Measurements from ENCODE around the gene SEMA3F.
A peak's percentile ranks its signal among the peaks of the same experiment; 100 is the strongest.

Gene SEMA3F

GRCh38 chr3:50184242-50184978 lies 29.3 kb downstream of the SEMA3F start:
- no peak overlapping the region for H3K27ac ChIP-seq (ENCODE audit: low read depth, low read length)
- no peaks in the 10 kb centered on the region for H3K27me3 ChIP-seq (ENCODE audit: control insufficient read depth, insufficient read depth, low read length)
- H3K4me1 ChIP-seq (ENCODE audit: control insufficient read depth, insufficient read depth, low read length) = no peaks in the 10 kb centered on the region
- no peak overlapping the region for H3K4me3 ChIP-seq (ENCODE audit: low read length)
- H3K9ac ChIP-seq (ENCODE audit: low read length) = no peak overlapping the region
- no peaks in the 10 kb centered on the region for H3K36me3 ChIP-seq (ENCODE audit: control insufficient read depth, insufficient read depth, low read length)

- Histone ChIP-seq H3K27me3 (ENCODE audit: control insufficient read depth, insufficient read depth, low read length) (no peaks in the 10 kb centered on the region), H3K27ac (ENCODE audit: low read depth, low read length) (no peak overlapping the region), H3K36me3 (ENCODE audit: control insufficient read depth, insufficient read depth, low read length) (no peaks in the 10 kb centered on the region), H3K9ac (ENCODE audit: low read length) (no peak overlapping the region), H3K4me3 (ENCODE audit: low read length) (no peak overlapping the region), H3K4me1 (ENCODE audit: control insufficient read depth, insufficient read depth, low read length) (no peaks in the 10 kb centered on the region)
Observed at GRCh38 chr3:50185230-50185629, 30.1 kb downstream of the SEMA3F start.

GRCh38 chr3:50186096-50186495 lies 31.0 kb downstream of the SEMA3F start:
- Histone ChIP-seq H3K4me3 (ENCODE audit: low read length) (no peak overlapping the region), H3K27me3 (ENCODE audit: control insufficient read depth, insufficient read depth, low read length) (no peaks in the 10 kb centered on the region), H3K9ac (ENCODE audit: low read length) (no peak overlapping the region), H3K27ac (ENCODE audit: low read depth, low read length) (no peak overlapping the region), H3K36me3 (ENCODE audit: control insufficient read depth, insufficient read depth, low read length) (no peaks in the 10 kb centered on the region), H3K4me1 (ENCODE audit: control insufficient read depth, insufficient read depth, low read length) (no peaks in the 10 kb centered on the region)

GRCh38 chr3:50187750-50188149 lies 32.6 kb downstream of the SEMA3F start:
- Histone ChIP-seq H3K27ac (ENCODE audit: low read depth, low read length) (no peak overlapping the region), H3K4me1 (ENCODE audit: control insufficient read depth, insufficient read depth, low read length) (no peaks in the 10 kb centered on the region), H3K9ac (ENCODE audit: low read length) (no peak overlapping the region), H3K4me3 (ENCODE audit: low read length) (no peak overlapping the region), H3K36me3 (ENCODE audit: control insufficient read depth, insufficient read depth, low read length) (no peaks in the 10 kb centered on the region), H3K27me3 (ENCODE audit: control insufficient read depth, insufficient read depth, low read length) (no peaks in the 10 kb centered on the region)

GRCh38 chr3:50189274-50189673 lies 34.1 kb downstream of the SEMA3F start:
- H3K36me3 ChIP-seq (ENCODE audit: control insufficient read depth, insufficient read depth, low read length) = no peaks in the 10 kb centered on the region
- no peak overlapping the region for H3K9ac ChIP-seq (ENCODE audit: low read length)
- H3K27me3 ChIP-seq (ENCODE audit: control insufficient read depth, insufficient read depth, low read length) = peaks cover 13% of the 10 kb centered on the region
- H3K4me1 ChIP-seq (ENCODE audit: control insufficient read depth, insufficient read depth, low read length) = no peaks in the 10 kb centered on the region
- no peak overlapping the region for H3K4me3 ChIP-seq (ENCODE audit: low read length)
- H3K27ac ChIP-seq (ENCODE audit: low read depth, low read length) = no peak overlapping the region

GRCh38 chr3:50189989-50190388 lies 34.9 kb downstream of the SEMA3F start:
- Histone ChIP-seq H3K36me3 (ENCODE audit: control insufficient read depth, insufficient read depth, low read length) (no peaks in the 10 kb centered on the region), H3K4me1 (ENCODE audit: control insufficient read depth, insufficient read depth, low read length) (no peaks in the 10 kb centered on the region), H3K27me3 (ENCODE audit: control insufficient read depth, insufficient read depth, low read length) (peaks cover 14% of the 10 kb centered on the region), H3K9ac (ENCODE audit: low read length) (no peak overlapping the region), H3K4me3 (ENCODE audit: low read length) (no peak overlapping the region), H3K27ac (ENCODE audit: low read depth, low read length) (no peak overlapping the region)

GRCh38 chr3:50190936-50191660 lies 36.0 kb downstream of the SEMA3F start, which contains the start of gene GNAT1:
Gene GNAT1 (plus strand): TSS chr3:50191610. CDS start chr3:50191726, 116 bp downstream.
- Histone ChIP-seq H3K36me3 (ENCODE audit: control insufficient read depth, insufficient read depth, low read length) (no peaks in the 10 kb centered on the region), H3K4me3 (ENCODE audit: low read length) (no peak within 1 kb of the TSS), H3K4me1 (ENCODE audit: control insufficient read depth, insufficient read depth, low read length) (no peaks in the 10 kb centered on the region), H3K9ac (ENCODE audit: low read length) (no peak within 1 kb of the TSS), H3K27ac (ENCODE audit: low read depth, low read length) (no peak within 1 kb of the TSS), H3K27me3 (ENCODE audit: control insufficient read depth, insufficient read depth, low read length) (peaks cover 16% of the 10 kb centered on the region)

GRCh38 chr3:50192124-50192523 lies 37.0 kb downstream of the SEMA3F start:
- H3K27me3 ChIP-seq (ENCODE audit: control insufficient read depth, insufficient read depth, low read length) = peaks cover 16% of the 10 kb centered on the region
- H3K27ac ChIP-seq (ENCODE audit: low read depth, low read length) = no peak overlapping the region
- no peaks in the 10 kb centered on the region for H3K36me3 ChIP-seq (ENCODE audit: control insufficient read depth, insufficient read depth, low read length)
- no peaks in the 10 kb centered on the region for H3K4me1 ChIP-seq (ENCODE audit: control insufficient read depth, insufficient read depth, low read length)
- no peak overlapping the region for H3K4me3 ChIP-seq (ENCODE audit: low read length)
- no peak overlapping the region for H3K9ac ChIP-seq (ENCODE audit: low read length)

- H3K27ac ChIP-seq (ENCODE audit: low read depth, low read length) = no peak overlapping the region
- no peaks in the 10 kb centered on the region for H3K4me1 ChIP-seq (ENCODE audit: control insufficient read depth, insufficient read depth, low read length)
- H3K4me3 ChIP-seq (ENCODE audit: low read length) = no peak overlapping the region
- H3K36me3 ChIP-seq (ENCODE audit: control insufficient read depth, insufficient read depth, low read length) = no peaks in the 10 kb centered on the region
- H3K27me3 ChIP-seq (ENCODE audit: control insufficient read depth, insufficient read depth, low read length) = peaks cover 16% of the 10 kb centered on the region
- H3K9ac ChIP-seq (ENCODE audit: low read length) = no peak overlapping the region
Observed at GRCh38 chr3:50192689-50193141, 37.6 kb downstream of the SEMA3F start.

- Histone ChIP-seq H3K27ac (ENCODE audit: low read depth, low read length) (no peak overlapping the region), H3K4me3 (ENCODE audit: low read length) (no peak overlapping the region), H3K4me1 (ENCODE audit: control insufficient read depth, insufficient read depth, low read length) (no peaks in the 10 kb centered on the region), H3K27me3 (ENCODE audit: control insufficient read depth, insufficient read depth, low read length) (peaks cover 16% of the 10 kb centered on the region), H3K36me3 (ENCODE audit: control insufficient read depth, insufficient read depth, low read length) (no peaks in the 10 kb centered on the region), H3K9ac (ENCODE audit: low read length) (no peak overlapping the region)
Observed at GRCh38 chr3:50193286-50193685, 38.2 kb downstream of the SEMA3F start.

GRCh38 chr3:50193746-50194127 lies 38.6 kb downstream of the SEMA3F start:
- Histone ChIP-seq H3K9ac (ENCODE audit: low read length) (no peak overlapping the region), H3K27ac (ENCODE audit: low read depth, low read length) (no peak overlapping the region), H3K27me3 (ENCODE audit: control insufficient read depth, insufficient read depth, low read length) (peaks cover 16% of the 10 kb centered on the region), H3K4me3 (ENCODE audit: low read length) (no peak overlapping the region), H3K36me3 (ENCODE audit: control insufficient read depth, insufficient read depth, low read length) (no peaks in the 10 kb centered on the region), H3K4me1 (ENCODE audit: control insufficient read depth, insufficient read depth, low read length) (no peaks in the 10 kb centered on the region)

- Histone ChIP-seq H3K4me3 (ENCODE audit: low read length) (peak overlapping the region; percentile 47), H3K27ac (ENCODE audit: low read depth, low read length) (no peak overlapping the region), H3K27me3 (ENCODE audit: control insufficient read depth, insufficient read depth, low read length) (peaks cover 16% of the 10 kb centered on the region), H3K9ac (ENCODE audit: low read length) (no peak overlapping the region), H3K4me1 (ENCODE audit: control insufficient read depth, insufficient read depth, low read length) (no peaks in the 10 kb centered on the region), H3K36me3 (ENCODE audit: control insufficient read depth, insufficient read depth, low read length) (no peaks in the 10 kb centered on the region)
Observed at GRCh38 chr3:50194128-50194902, 39.2 kb downstream of the SEMA3F start.

All from rectal smooth muscle tissue (tissue), 1 donor.